CD8-positive, alpha-beta memory T cell (primary cell): ENCODE results near the gene USP47. TPM values are rescaled to one million over a fixed set of nuclear protein-coding genes. Genes with fewer than 3 reads are reported as not detected.

Experiments
- CTCF ChIA-PET: fragments of 350-600 bp; sonication (Branson Sonifier 250); formaldehyde crosslinking; loops from one replicate; lab custom pipeline; 2021; ENCODE audit warnings: antibody characterized with exemption; lab: Charles Lee
- POLR2A ChIA-PET: fragments of 350-600 bp; sonication (Branson Sonifier 250); formaldehyde crosslinking; loops from one replicate; lab custom pipeline; 2021; ENCODE audit warnings: antibody characterized with exemption; lab: Charles Lee
- DNase-seq, 5 donors: peaks; one replicate each; pipeline versions ENCODE4 v3.0.0 to v3.0.0-alpha.2; 2020 to 2022; ENCODE audit warnings: mixed read lengths in 1 of 5
- H3K27ac ChIP-seq: one replicate; pipeline ENCODE4 v1.7.0; 2013; ENCODE audit warnings: low read depth, mild to moderate bottlenecking, low read length, moderate library complexity
- H3K27me3 ChIP-seq: 2 replicates; pipeline ENCODE4 v1.7.0; 2013; ENCODE audit warnings: low read length, mild to moderate bottlenecking; ENCODE audit not compliant: insufficient read depth, poor library complexity, severe bottlenecking
- H3K36me3 ChIP-seq: 2 replicates; pipeline ENCODE4 v1.7.0; 2013; ENCODE audit warnings: mild to moderate bottlenecking, low read length, moderate library complexity; ENCODE audit not compliant: insufficient read depth
- H3K4me1 ChIP-seq: 2 replicates; pipeline ENCODE4 v1.7.0; 2013; ENCODE audit warnings: mild to moderate bottlenecking, low read length, moderate library complexity; ENCODE audit not compliant: insufficient read depth
- H3K4me3 ChIP-seq: 2 replicates; pipeline ENCODE4 v1.7.0; 2013; ENCODE audit warnings: mild to moderate bottlenecking, low read length
- H3K9me3 ChIP-seq: 2 replicates; pipeline ENCODE4 v1.7.0; 2013; ENCODE audit warnings: mild to moderate bottlenecking, low read length
- H3K27ac Mint-ChIP-seq, 8 donors: one replicate each; pipeline ENCODE4 v1.8.0; 2020 to 2021; ENCODE audit warnings: mixed read lengths in 8 of 8, mild to moderate bottlenecking in 6 of 8, inconsistent platforms in 3 of 8, moderate library complexity in 3 of 8
- H3K27me3 Mint-ChIP-seq, 2 donors: one replicate each; pipeline ENCODE4 v1.8.0; 2020 to 2021; ENCODE audit warnings: mixed read lengths in 2 of 2, mild to moderate bottlenecking in 1 of 2, moderate library complexity in 1 of 2
- H3K36me3 Mint-ChIP-seq, 3 donors: one replicate each; pipeline ENCODE4 v1.8.0; 2020 to 2021; ENCODE audit warnings: mixed read lengths in 3 of 3, inconsistent platforms in 1 of 3, mild to moderate bottlenecking in 1 of 3
- H3K4me1 Mint-ChIP-seq, 3 donors: one replicate each; pipeline ENCODE4 v1.8.0; 2020 to 2021; ENCODE audit warnings: mixed read lengths in 3 of 3, inconsistent platforms in 1 of 3, mild to moderate bottlenecking in 1 of 3
- H3K4me3 Mint-ChIP-seq, 7 donors: one replicate each; pipeline ENCODE4 v1.8.0; 2020 to 2021; ENCODE audit warnings: mixed read lengths in 7 of 7, mild to moderate bottlenecking in 6 of 7, moderate library complexity in 4 of 7, inconsistent platforms in 2 of 7
- H3K9me3 Mint-ChIP-seq, 5 donors: one replicate each; pipeline ENCODE4 v1.8.0; 2020 to 2022; ENCODE audit warnings: mixed read lengths in 5 of 5, mild to moderate bottlenecking in 3 of 5, moderate library complexity in 2 of 5, inconsistent platforms in 1 of 5
- polyA plus RNA-seq: library from polyadenylated mRNA; unstranded; fragments of 300-500 nt; fragmentation: Illumina TruSeq; gene quantifications from one replicate; pipeline ENCODE4 v1.2.3, GENCODE V29; 2021
- total RNA-seq, 2 experiments: library from RNA; stranded (reverse); gene quantifications; one replicate each; pipeline ENCODE4 v1.2.3, GENCODE V29; 2021

The USP47 gene
- total and polyA plus RNA-seq, 3 experiments from 2014 or later, result 47.0 to 53.8 (median 50.2) TPM

DNA sequence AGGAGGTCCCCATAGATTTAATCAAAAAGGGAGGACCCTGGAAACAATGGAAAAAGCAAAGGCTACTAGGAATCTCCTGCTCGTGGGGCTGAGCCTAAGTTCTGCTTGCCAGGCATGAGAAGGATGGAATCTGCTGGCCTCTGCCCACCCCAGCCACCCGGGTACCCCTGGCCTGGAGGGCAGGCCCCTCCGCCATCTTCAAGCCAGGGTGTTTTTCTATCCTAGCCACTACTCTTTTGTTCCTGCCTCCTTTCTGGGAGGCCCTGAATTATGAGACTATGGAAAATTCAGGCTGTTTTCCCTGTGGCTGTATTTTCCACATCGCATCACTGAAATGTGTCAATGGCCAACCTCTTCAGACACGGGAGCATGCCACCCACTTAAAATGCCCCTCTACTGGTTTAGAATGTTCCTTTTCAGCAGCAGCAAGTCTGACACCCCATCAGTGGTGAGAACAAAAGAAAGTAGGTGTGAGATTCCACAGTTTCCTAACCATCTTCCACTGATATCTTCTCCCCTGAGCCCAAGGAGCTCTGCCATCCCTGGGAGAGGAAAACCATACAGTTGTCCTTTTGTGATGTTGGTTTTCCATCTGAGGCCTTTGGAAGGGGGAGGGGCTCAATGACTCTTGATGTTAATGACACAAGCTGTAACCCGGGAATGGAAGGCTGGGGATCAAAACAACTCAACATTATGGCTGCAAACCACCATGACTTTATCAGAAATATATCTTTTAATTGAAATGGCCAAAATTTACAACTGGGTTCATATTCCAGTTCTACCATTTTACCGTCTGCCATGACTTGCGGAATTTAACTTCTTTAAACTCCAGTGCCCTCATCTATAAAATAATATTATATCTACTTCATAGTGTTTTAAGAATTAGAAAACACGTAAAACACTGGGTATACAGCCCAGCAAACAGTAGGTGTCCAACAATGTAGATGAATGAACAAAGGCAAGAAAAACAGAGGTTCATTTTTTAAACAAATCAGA is 144.5 kb downstream of the USP47 start:
- H3K4me1 ChIP-seq, result peaks cover 3% of the 10 kb centered on the region
- peaks cover 2 to 7% of the 10 kb centered on the region in 2 donors for H3K27me3 Mint-ChIP-seq
- no peaks in the 10 kb centered on the region for H3K9me3 Mint-ChIP-seq
- H3K4me1 Mint-ChIP-seq, result peaks cover 8 to 25% (median 9%) of the 10 kb centered on the region in 3 donors
- H3K4me3 Mint-ChIP-seq, result no peak overlapping the region
- H3K27ac ChIP-seq, result no peak overlapping the region
- DNase-seq, result no peak
- CTCF ChIA-PET, result interaction anchor here (0.7 to 1.2 kb wide), 3 partner anchors 18 to 31 kb away, joined by 3 read pairs; no protein-coding TSS in a partner anchor
- H3K9me3 ChIP-seq, result no peaks in the 10 kb centered on the region
- no peaks in the 10 kb centered on the region for H3K27me3 ChIP-seq
- peaks cover 2 to 6% (median 3%) of the 10 kb centered on the region in 3 donors for H3K36me3 Mint-ChIP-seq
- H3K27ac Mint-ChIP-seq, result peak overlapping the region in 1 of 8 donors; percentile 91
- POLR2A ChIA-PET, result no interaction called here
- no peaks in the 10 kb centered on the region for H3K36me3 ChIP-seq
- no peak overlapping the region for H3K4me3 ChIP-seq

DNA sequence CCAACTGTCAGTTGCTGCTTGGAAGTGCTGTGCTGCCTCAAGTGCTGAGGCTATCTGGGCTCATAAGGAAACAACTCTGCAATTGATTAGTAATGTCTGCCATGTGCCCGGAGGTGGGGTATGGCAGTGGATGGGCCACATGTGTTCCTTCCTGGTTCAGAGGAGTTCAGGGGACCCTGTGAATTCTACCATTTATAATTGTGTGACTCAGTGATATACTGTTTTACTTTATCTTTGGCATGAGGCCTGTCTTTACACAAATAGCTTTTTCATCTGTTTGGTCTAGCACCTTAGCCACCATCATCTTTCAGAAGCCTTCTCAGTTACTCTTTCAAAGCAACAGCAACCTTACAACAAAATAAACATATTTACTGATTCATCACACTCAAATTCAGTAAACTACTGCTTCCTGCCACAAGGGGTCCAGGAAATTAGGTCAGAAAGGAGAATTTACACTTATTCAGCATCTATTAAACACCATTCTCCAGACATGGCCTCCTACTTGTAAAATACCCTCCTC is 145.8 kb downstream of the USP47 start:
- ChIA-PET POLR2A (interaction anchor here (1.0 kb wide), 1 partner anchor 8 kb away, joined by 3 read pairs; no protein-coding TSS in a partner anchor), CTCF (interaction anchor here (1.2 kb wide), 1 partner anchor 17 kb away, joined by 3 read pairs; no protein-coding TSS in a partner anchor)
- Histone ChIP-seq H3K27me3 (no peaks in the 10 kb centered on the region), H3K9me3 (no peaks in the 10 kb centered on the region), H3K4me1 (peaks cover 3% of the 10 kb centered on the region), H3K4me3 (no peak overlapping the region), H3K36me3 (no peaks in the 10 kb centered on the region), H3K27ac (peak overlapping the region; percentile 4)
- H3K4me1 Mint-ChIP-seq, result peaks cover 8 to 37% (median 11%) of the 10 kb centered on the region in 3 donors
- H3K4me3 Mint-ChIP-seq, result peak overlapping the region in 3 of 7 donors; percentile 32 to 56 (median 39)
- peaks cover 3 to 16% of the 10 kb centered on the region in 2 donors for H3K27me3 Mint-ChIP-seq
- H3K36me3 Mint-ChIP-seq, result peaks cover 2 to 6% (median 2%) of the 10 kb centered on the region in 3 donors
- no peaks in the 10 kb centered on the region for H3K9me3 Mint-ChIP-seq
- H3K27ac Mint-ChIP-seq, result peak overlapping the region in 7 of 8 donors; percentile 66 to 91 (median 87)
- peak in 2 of 5 donors; percentile 21 to 61 for DNase-seq

DNA sequence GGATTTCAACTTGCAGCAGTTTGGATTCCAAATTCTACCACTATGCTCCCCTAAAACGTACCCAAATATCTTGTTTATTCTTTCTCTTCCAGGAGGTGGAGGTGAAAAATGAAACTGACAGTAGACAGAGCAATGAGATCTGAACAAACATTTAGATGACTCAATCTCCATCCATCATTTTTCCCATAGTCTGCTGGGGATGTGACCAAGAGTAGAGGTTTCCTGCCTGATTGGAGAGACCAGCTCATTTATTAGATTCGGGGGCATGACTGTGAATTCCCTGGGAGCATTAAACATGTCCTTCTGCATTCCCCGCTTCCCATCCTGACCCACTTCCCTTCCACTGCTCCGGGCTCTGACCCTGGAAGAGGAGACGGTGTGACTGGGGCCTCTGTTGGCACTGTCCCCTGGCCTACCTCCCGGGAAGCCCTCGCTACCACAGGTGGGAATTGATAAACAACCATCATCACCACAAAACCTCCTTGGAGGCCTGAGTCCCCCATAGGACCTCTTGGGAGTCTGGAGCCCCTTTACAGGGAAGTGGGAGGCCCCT is 146.4 kb downstream of the USP47 start:
- no peak overlapping the region for H3K4me3 ChIP-seq
- Mint-ChIP-seq H3K36me3 (peaks cover under 1 to 6% (median 2%) of the 10 kb centered on the region in 3 donors), H3K4me3 (peak overlapping the region in 1 of 7 donors; percentile 56), H3K27ac (peak overlapping the region in 7 of 8 donors; percentile 66 to 89 (median 76)), H3K27me3 (peaks cover 3 to 16% of the 10 kb centered on the region in 2 donors), H3K4me1 (peaks cover 8 to 38% (median 11%) of the 10 kb centered on the region in 3 donors), H3K9me3 (no peaks in the 10 kb centered on the region)
- H3K9me3 ChIP-seq, result no peaks in the 10 kb centered on the region
- H3K27me3 ChIP-seq, result no peaks in the 10 kb centered on the region
- no peak for DNase-seq
- ChIA-PET CTCF (no interaction called here), POLR2A (interaction anchor here (1.0 kb wide), 1 partner anchor 8 kb away, joined by 3 read pairs; no protein-coding TSS in a partner anchor)
- H3K27ac ChIP-seq, result peak overlapping the region; percentile 4
- H3K36me3 ChIP-seq, result no peaks in the 10 kb centered on the region
- peaks cover 3% of the 10 kb centered on the region for H3K4me1 ChIP-seq

DNA sequence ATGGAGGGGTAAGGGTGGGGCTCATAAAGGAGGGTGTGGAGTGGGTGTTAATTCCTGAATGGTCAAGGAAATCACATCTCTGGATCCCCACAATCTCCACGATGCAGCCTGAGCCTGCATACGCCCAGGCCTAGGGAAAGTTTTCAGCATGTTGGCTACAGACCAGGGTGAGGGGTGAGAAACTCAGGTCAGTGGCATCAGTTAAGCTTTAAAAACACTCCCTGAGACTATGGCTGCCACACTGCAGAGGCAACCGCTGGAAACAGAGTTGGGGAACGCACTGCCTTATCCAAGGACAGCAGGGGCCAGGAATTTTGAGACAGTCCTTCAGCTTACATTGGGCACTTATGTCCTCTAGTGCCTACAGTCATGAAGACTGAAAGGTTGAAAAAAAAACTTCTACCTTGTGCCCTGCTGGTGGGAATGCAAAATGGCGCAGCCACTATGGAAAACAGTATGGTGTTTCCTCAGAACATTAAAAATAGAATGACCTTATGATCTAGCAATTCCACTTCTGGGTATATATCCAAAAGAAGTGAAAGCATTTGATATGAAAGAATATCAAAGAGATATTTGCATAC is 147.0 kb downstream of the USP47 start:
- H3K4me3 Mint-ChIP-seq, result no peak overlapping the region
- Histone ChIP-seq H3K27me3 (no peaks in the 10 kb centered on the region), H3K36me3 (no peaks in the 10 kb centered on the region), H3K9me3 (no peaks in the 10 kb centered on the region), H3K4me1 (peaks cover 3% of the 10 kb centered on the region), H3K27ac (no peak overlapping the region), H3K4me3 (no peak overlapping the region)
- CTCF ChIA-PET, result no interaction called here
- H3K9me3 Mint-ChIP-seq, result no peaks in the 10 kb centered on the region
- DNase-seq, result no peak
- POLR2A ChIA-PET, result no interaction called here
- H3K27ac Mint-ChIP-seq, result peak overlapping the region in 1 of 8 donors; percentile 7
- peaks cover 3 to 20% of the 10 kb centered on the region in 2 donors for H3K27me3 Mint-ChIP-seq
- peaks cover 0 to 6% (median 2%) of the 10 kb centered on the region in 3 donors for H3K36me3 Mint-ChIP-seq
- peaks cover 8 to 41% (median 11%) of the 10 kb centered on the region in 3 donors for H3K4me1 Mint-ChIP-seq

DNA sequence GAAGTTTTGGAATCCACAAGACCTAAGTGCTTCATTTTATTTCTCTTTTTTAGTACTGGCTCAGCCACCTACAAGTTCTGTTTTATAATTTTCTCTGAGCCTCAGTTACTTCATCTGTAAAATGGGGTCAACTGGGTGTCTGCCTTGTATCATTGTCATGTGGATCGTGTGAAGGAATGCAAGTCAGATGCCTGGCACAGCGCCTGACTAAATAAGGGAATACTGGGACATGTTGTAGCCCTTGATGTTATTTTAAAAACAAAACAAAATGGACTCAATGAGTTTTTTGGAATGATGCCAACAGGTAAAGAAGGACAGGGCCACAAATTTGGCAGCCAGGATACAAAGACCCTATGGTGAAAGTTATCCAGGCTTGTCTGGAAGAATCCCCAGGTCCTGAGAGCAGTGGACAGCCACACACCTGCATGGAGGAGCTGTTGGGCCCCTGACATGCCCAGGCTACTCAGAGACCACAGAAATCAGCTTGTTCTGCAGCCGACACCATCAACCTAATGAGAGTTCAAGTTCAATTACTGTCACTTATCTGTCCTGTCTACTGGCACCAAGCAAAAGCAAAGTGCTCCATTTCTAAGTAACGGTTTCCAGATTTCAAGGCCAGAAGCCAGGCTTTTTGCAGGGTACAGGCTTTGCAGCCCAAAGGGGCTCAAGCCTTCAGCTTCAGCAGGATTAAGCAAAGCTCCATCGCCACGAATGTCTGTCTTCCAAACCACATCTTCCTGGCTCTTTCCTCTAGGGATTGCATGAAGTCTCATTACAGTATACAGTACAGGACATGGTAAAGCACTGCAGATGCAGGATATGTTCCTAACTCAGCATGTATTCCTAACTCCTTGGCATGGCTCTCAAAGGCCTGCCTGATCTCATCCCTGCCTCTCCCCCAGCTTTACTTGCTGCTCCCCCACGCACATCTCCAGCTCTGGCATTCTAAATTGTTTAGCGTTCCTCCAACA is 148.3 kb downstream of the USP47 start:
- ChIA-PET POLR2A (no interaction called here), CTCF (no interaction called here)
- Mint-ChIP-seq H3K36me3 (peaks cover 0 to 6% (median 2%) of the 10 kb centered on the region in 3 donors), H3K9me3 (no peaks in the 10 kb centered on the region), H3K4me3 (no peak overlapping the region), H3K27me3 (peaks cover 3 to 21% of the 10 kb centered on the region in 2 donors), H3K27ac (peak overlapping the region in 5 of 8 donors; percentile 3 to 58 (median 16)), H3K4me1 (peaks cover 8 to 53% (median 11%) of the 10 kb centered on the region in 3 donors)
- Histone ChIP-seq H3K9me3 (no peaks in the 10 kb centered on the region), H3K27me3 (no peaks in the 10 kb centered on the region), H3K27ac (no peak overlapping the region), H3K4me1 (peaks cover 7% of the 10 kb centered on the region), H3K36me3 (no peaks in the 10 kb centered on the region), H3K4me3 (no peak overlapping the region)
- DNase-seq, result no peak

DNA sequence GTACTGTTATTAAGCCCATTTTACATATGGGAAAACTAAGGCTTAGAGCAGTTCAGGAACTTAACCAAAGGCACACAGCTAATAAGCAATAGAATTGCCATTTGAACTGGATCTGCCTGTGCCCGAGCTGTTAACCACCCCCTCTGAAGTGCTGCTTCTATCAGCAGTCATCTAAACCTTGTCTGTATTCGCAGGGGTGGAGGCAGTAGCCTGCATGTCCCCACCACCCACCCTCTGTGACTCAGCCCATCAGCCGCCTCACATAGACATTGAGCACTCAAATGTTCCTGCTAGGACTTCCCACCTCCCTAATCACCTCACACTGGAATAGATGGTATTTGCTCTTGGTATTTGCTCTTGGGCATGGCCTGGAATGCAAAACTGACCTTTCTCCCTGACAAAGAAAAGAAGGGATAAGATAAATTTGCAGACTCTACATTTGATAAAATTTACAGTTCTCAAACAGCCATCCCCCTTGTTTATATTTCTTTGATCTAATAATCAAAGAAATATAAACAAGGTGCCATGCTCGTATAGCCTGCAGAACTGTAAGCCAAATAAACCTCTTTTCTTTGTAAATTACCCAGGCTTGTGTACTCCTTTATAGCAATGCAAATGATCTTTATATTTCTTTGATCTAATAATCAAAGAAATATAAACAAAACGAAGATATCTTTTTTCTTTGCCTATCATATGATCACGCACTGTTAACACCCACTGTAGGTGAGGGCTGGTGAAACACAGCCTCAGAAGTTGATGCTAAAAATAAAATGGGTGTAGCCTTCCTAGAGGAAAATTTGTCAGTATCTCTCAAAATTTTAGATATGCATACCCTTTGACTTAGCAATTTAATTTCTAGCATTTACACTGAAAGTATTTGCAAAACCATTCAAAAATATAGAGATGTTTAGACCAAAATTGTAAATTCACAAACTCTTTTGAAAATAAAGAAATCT is 150.8 kb downstream of the USP47 start:
- Histone ChIP-seq H3K4me3 (no peak overlapping the region), H3K9me3 (no peaks in the 10 kb centered on the region), H3K36me3 (no peaks in the 10 kb centered on the region), H3K27me3 (no peaks in the 10 kb centered on the region), H3K4me1 (peaks cover 14% of the 10 kb centered on the region), H3K27ac (no peak overlapping the region)
- DNase-seq, result no peak
- ChIA-PET POLR2A (no interaction called here), CTCF (no interaction called here)
- Mint-ChIP-seq H3K27me3 (peaks cover 3 to 27% of the 10 kb centered on the region in 2 donors), H3K36me3 (peaks cover 0 to 3% (median 2%) of the 10 kb centered on the region in 3 donors), H3K4me1 (peaks cover 18 to 69% (median 27%) of the 10 kb centered on the region in 3 donors), H3K4me3 (peak overlapping the region in 2 of 7 donors; percentile 4 to 51), H3K9me3 (no peaks in the 10 kb centered on the region), H3K27ac (peak overlapping the region in 4 of 8 donors; percentile 17 to 94 (median 50))
